ENCODE data around the gene NCS1. TPM values are rescaled to one million over a fixed set of nuclear protein-coding genes. Genes with fewer than 3 reads are reported as not detected.

Gene NCS1
- total RNA-seq, 1 experiment from 2014 or later = 18.2 TPM

- H3K4me3 Mint-ChIP-seq (ENCODE audit: unreplicated experiment) = no peak overlapping the region
Measured at GRCh38 chr9:130225071-130225470, 52.9 kb downstream of the NCS1 start.

GRCh38 chr9:130225586-130225985, 53.4 kb downstream of the NCS1 start:
- H3K27me3 Mint-ChIP-seq (ENCODE audit: insufficient read depth, unreplicated experiment) = no peaks in the 10 kb centered on the region
- no peak overlapping the region for H3K27ac Mint-ChIP-seq (ENCODE audit: unreplicated experiment)
- POLR2A ChIA-PET = no interaction called here

More at GRCh38 chr9:130225071-130225470, 52.9 kb downstream of the NCS1 start:
- Mint-ChIP-seq H3K36me3 (ENCODE audit: insufficient read depth, unreplicated experiment) (peaks cover 9% of the 10 kb centered on the region), H3K4me1 (ENCODE audit: low read depth, unreplicated experiment) (no peaks in the 10 kb centered on the region), H3K27ac (ENCODE audit: unreplicated experiment) (no peak overlapping the region), H3K9me3 (ENCODE audit: unreplicated experiment) (no peaks in the 10 kb centered on the region), H3K27me3 (ENCODE audit: insufficient read depth, unreplicated experiment) (no peaks in the 10 kb centered on the region)
- H3K27me3 ChIP-seq (replicated peaks; ENCODE audit: control insufficient read depth, insufficient read depth, low read length) = no peaks in the 10 kb centered on the region
- no peaks in the 10 kb centered on the region; the same call in 1 of the 2 replicates for H3K36me3 ChIP-seq (ENCODE audit: control insufficient read depth, insufficient read depth, low read length)
- BruUV-seq (replicated peaks) = no TSS peak
- no peak for DNase-seq
- ChIA-PET CTCF (no interaction called here), POLR2A (no interaction called here)
- intact Hi-C loops (cut with micrococcal nuclease; ENCODE audit: unreplicated experiment) = no loop called here
- TF ChIP-seq CTCF (IDR thresholded peaks at IDR 0.05; ENCODE audit: insufficient read depth in 1 of 2, low read depth in 1 of 2, low read length in 1 of 2, severe bottlenecking in 1 of 2, unreplicated experiment in 1 of 2) = no peak
- H3K4me3 ChIP-seq (ENCODE audit: low read depth, low read length) = no peak overlapping the region
- no peaks in the 10 kb centered on the region for H3K9me3 ChIP-seq
- no peaks in the 10 kb centered on the region for H3K4me1 ChIP-seq

GRCh38 chr9:130226112-130226511, 53.9 kb downstream of the NCS1 start:
- H3K27me3 ChIP-seq (replicated peaks; ENCODE audit: control insufficient read depth, insufficient read depth, low read length) = no peaks in the 10 kb centered on the region
- Mint-ChIP-seq H3K27me3 (ENCODE audit: insufficient read depth, unreplicated experiment) (no peaks in the 10 kb centered on the region), H3K9me3 (ENCODE audit: unreplicated experiment) (no peaks in the 10 kb centered on the region), H3K4me1 (ENCODE audit: low read depth, unreplicated experiment) (no peaks in the 10 kb centered on the region), H3K27ac (ENCODE audit: unreplicated experiment) (no peak overlapping the region), H3K4me3 (ENCODE audit: unreplicated experiment) (no peak overlapping the region), H3K36me3 (ENCODE audit: insufficient read depth, unreplicated experiment) (peaks cover 9% of the 10 kb centered on the region)
- H3K36me3 ChIP-seq (ENCODE audit: control insufficient read depth, insufficient read depth, low read length) = no peaks in the 10 kb centered on the region; the same call in 1 of the 2 replicates
- no peak for DNase-seq
- H3K4me3 ChIP-seq (ENCODE audit: low read depth, low read length) = no peak overlapping the region
- ChIA-PET CTCF (interaction anchor here (1.5 kb wide), 1 partner anchor 10 kb away, joined by 4 read pairs; no protein-coding TSS in a partner anchor), POLR2A (no interaction called here)
- H3K9me3 ChIP-seq = no peaks in the 10 kb centered on the region
- no peaks in the 10 kb centered on the region for H3K4me1 ChIP-seq
- intact Hi-C loops (cut with micrococcal nuclease; ENCODE audit: unreplicated experiment) = no loop called here
- TF ChIP-seq CTCF (IDR thresholded peaks at IDR 0.05; ENCODE audit: insufficient read depth in 1 of 2, low read depth in 1 of 2, low read length in 1 of 2, severe bottlenecking in 1 of 2, unreplicated experiment in 1 of 2) = no peak
- BruUV-seq (replicated peaks) = no TSS peak

More at GRCh38 chr9:130225586-130225985, 53.4 kb downstream of the NCS1 start:
- intact Hi-C loops (cut with micrococcal nuclease; ENCODE audit: unreplicated experiment) = no loop called here
- H3K4me3 ChIP-seq (ENCODE audit: low read depth, low read length) = no peak overlapping the region
- no peaks in the 10 kb centered on the region for H3K27me3 ChIP-seq (replicated peaks; ENCODE audit: control insufficient read depth, insufficient read depth, low read length)
- Mint-ChIP-seq H3K9me3 (ENCODE audit: unreplicated experiment) (no peaks in the 10 kb centered on the region), H3K36me3 (ENCODE audit: insufficient read depth, unreplicated experiment) (peaks cover 9% of the 10 kb centered on the region), H3K4me3 (ENCODE audit: unreplicated experiment) (no peak overlapping the region), H3K4me1 (ENCODE audit: low read depth, unreplicated experiment) (no peaks in the 10 kb centered on the region)
- H3K4me1 ChIP-seq = no peaks in the 10 kb centered on the region
- no TSS peak for BruUV-seq (replicated peaks)
- no peak for TF ChIP-seq CTCF (IDR thresholded peaks at IDR 0.05; ENCODE audit: insufficient read depth in 1 of 2, low read depth in 1 of 2, low read length in 1 of 2, severe bottlenecking in 1 of 2, unreplicated experiment in 1 of 2)
- CTCF ChIA-PET = no interaction called here
- no peaks in the 10 kb centered on the region for H3K9me3 ChIP-seq
- H3K36me3 ChIP-seq (ENCODE audit: control insufficient read depth, insufficient read depth, low read length) = no peaks in the 10 kb centered on the region; the same call in 1 of the 2 replicates
- no peak for DNase-seq

Data from Caco-2 (cell line).